Activated CD4-positive, alpha-beta T cell treated with anti-CD3 and anti-CD28 coated beads, Interleukin-2, amount 50 U/mL, for 4 hours (primary cell): ENCODE data around the gene PAK5.

Source experiments
- DNase-seq, 2 experiments: peaks; one replicate each; pipeline ENCODE4 v3.0.0-alpha.2; 2020

PAK5 gene

GRCh38 chr20:9613871-9614270, 225.0 kb downstream of the PAK5 start:
- no peak for DNase-seq

- DNase-seq, result no peak
Observed at GRCh38 chr20:9611921-9612320, 227.0 kb downstream of the PAK5 start.

GRCh38 chr20:9610665-9611064, 228.2 kb downstream of the PAK5 start:
- no peak for DNase-seq

GRCh38 chr20:9609887-9610502, 228.9 kb downstream of the PAK5 start:
- no peak for DNase-seq

- no peak for DNase-seq
Observed at GRCh38 chr20:9608639-9609340, 230.1 kb downstream of the PAK5 start.

- no peak for DNase-seq
Observed at GRCh38 chr20:9602847-9603183, 236.1 kb downstream of the PAK5 start.

- no peak for DNase-seq
Observed at GRCh38 chr20:9600562-9600961, 238.3 kb downstream of the PAK5 start.

- DNase-seq, result no peak
Observed at GRCh38 chr20:9597547-9597946, 241.3 kb downstream of the PAK5 start.

- no peak for DNase-seq
Observed at GRCh38 chr20:9595763-9596162, 243.1 kb downstream of the PAK5 start.

- DNase-seq, result no peak
Observed at GRCh38 chr20:9594284-9594875, 244.5 kb downstream of the PAK5 start.

GRCh38 chr20:9592419-9592818, 246.5 kb downstream of the PAK5 start:
- no peak for DNase-seq

GRCh38 chr20:9591080-9591479, 247.8 kb downstream of the PAK5 start:
- no peak for DNase-seq

GRCh38 chr20:9590189-9590588, 248.7 kb downstream of the PAK5 start:
- no peak for DNase-seq

- no peak for DNase-seq
Observed at GRCh38 chr20:9588706-9589105, 250.2 kb downstream of the PAK5 start.

- no peak for DNase-seq
Observed at GRCh38 chr20:9583151-9583550, 255.7 kb downstream of the PAK5 start.

GRCh38 chr20:9582137-9582536, 256.7 kb downstream of the PAK5 start:
- no peak for DNase-seq

- no peak for DNase-seq
Observed at GRCh38 chr20:9581509-9581908, 257.4 kb downstream of the PAK5 start.

- no peak for DNase-seq
Observed at GRCh38 chr20:9578594-9578993, 260.3 kb downstream of the PAK5 start.

GRCh38 chr20:9577397-9577796, 261.5 kb downstream of the PAK5 start:
- no peak for DNase-seq

GRCh38 chr20:9576695-9577094, 262.2 kb downstream of the PAK5 start:
- no peak for DNase-seq

- no peak for DNase-seq
Observed at GRCh38 chr20:9575836-9576235, 263.0 kb downstream of the PAK5 start.

GRCh38 chr20:9574776-9575175, 264.1 kb downstream of the PAK5 start:
- no peak for DNase-seq

GRCh38 chr20:9574181-9574580, 264.7 kb downstream of the PAK5 start:
- no peak for DNase-seq

- DNase-seq, result no peak
Observed at GRCh38 chr20:9573335-9574151, 265.3 kb downstream of the PAK5 start.
